Activated naive CD8-positive, alpha-beta T cell treated with anti-CD3 and anti-CD28 coated beads for 36 hours (primary cell): ENCODE results near the gene TAF5. TPM values are rescaled to one million over a fixed set of nuclear protein-coding genes. Genes with fewer than 3 reads are reported as not detected.
"Not testable (repeated sequence)": the region's sequence is repeated elsewhere in the genome, so short reads cannot be mapped to it uniquely, and the experiment has no call there.

Experiments
- DNase-seq: peaks from one replicate; pipeline ENCODE4 v3.0.0; 2021
- H3K27ac Mint-ChIP-seq: one replicate; pipeline ENCODE4 v1.8.0; 2022; ENCODE audit warnings: mild to moderate bottlenecking, moderate library complexity, mixed read lengths
- H3K27me3 Mint-ChIP-seq: one replicate; pipeline ENCODE4 v1.8.0; 2022; ENCODE audit warnings: mild to moderate bottlenecking, mixed read lengths
- H3K36me3 Mint-ChIP-seq: one replicate; pipeline ENCODE4 v1.8.0; 2021; ENCODE audit warnings: mild to moderate bottlenecking, mixed read lengths
- H3K4me1 Mint-ChIP-seq: one replicate; pipeline ENCODE4 v1.8.0; 2021; ENCODE audit warnings: mixed read lengths
- H3K4me3 Mint-ChIP-seq: one replicate; pipeline ENCODE4 v1.8.0; 2022; ENCODE audit warnings: mild to moderate bottlenecking, moderate library complexity, mixed read lengths
- H3K9me3 Mint-ChIP-seq: one replicate; pipeline ENCODE4 v1.8.0; 2022; ENCODE audit warnings: mixed read lengths
- total RNA-seq, 2 experiments: library from RNA; stranded (reverse); gene quantifications; one replicate each; pipeline ENCODE4 v1.2.3, GENCODE V29; 2021

Gene TAF5
- total RNA-seq, 2 experiments from 2014 or later: 11.1 to 11.6 TPM

GRCh38 chr10:103382769-103383168 is 15.0 kb downstream of the TAF5 start:
- no peak for DNase-seq
- Mint-ChIP-seq H3K27me3 (no peaks in the 10 kb centered on the region), H3K4me1 (no peaks in the 10 kb centered on the region), H3K36me3 (peaks cover 11% of the 10 kb centered on the region), H3K4me3 (no peak overlapping the region), H3K9me3 (no peaks in the 10 kb centered on the region), H3K27ac (no peak overlapping the region)

DNA sequence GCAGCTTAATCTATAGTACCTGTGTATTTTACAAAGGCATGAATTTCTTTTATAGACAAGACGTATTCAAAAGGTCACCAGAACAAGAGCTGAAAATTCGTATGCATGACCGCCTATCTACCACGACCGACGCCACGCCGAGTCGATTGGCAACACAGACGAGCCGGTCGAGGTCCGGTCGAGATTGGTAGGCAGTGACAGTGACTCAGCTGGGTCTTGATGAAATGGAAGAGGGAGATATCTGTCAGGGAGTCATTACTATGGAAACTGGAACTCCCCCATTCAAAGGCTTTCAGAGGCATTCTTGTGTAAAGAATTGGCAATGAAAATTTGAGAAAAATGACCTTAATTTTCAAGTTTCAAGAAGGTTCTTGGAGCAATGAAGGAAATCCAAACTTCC is 26.4 kb downstream of the TAF5 start:
- Mint-ChIP-seq H3K4me3 (peak overlapping the region; percentile 58), H3K4me1 (peaks cover 38% of the 10 kb centered on the region), H3K9me3 (no peaks in the 10 kb centered on the region), H3K36me3 (peaks cover 47% of the 10 kb centered on the region), H3K27ac (peak overlapping the region; percentile 38), H3K27me3 (no peaks in the 10 kb centered on the region)
- no peak for DNase-seq

DNA sequence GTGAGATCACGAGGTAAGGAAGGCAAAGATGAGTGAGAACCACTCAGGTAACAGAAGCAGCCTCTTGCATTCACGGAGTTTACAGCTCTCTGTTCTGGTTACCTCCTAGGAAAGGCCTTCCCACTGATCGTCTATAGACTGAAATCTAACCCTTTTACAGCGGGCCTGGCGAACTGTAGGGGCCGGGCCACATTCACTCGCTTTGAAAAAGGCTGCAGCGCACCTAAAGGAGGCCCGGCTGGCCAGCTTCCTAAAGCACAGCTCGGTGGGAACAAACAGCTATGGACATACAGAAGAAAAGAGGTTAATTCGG is 27.9 kb downstream of the TAF5 start:
- Mint-ChIP-seq H3K27me3 (no peaks in the 10 kb centered on the region), H3K4me1 (peaks cover 42% of the 10 kb centered on the region), H3K4me3 (peak overlapping the region; percentile 91), H3K36me3 (peaks cover 57% of the 10 kb centered on the region), H3K9me3 (no peaks in the 10 kb centered on the region), H3K27ac (peak overlapping the region; percentile 96)
- DNase-seq: peak; percentile 7

DNA sequence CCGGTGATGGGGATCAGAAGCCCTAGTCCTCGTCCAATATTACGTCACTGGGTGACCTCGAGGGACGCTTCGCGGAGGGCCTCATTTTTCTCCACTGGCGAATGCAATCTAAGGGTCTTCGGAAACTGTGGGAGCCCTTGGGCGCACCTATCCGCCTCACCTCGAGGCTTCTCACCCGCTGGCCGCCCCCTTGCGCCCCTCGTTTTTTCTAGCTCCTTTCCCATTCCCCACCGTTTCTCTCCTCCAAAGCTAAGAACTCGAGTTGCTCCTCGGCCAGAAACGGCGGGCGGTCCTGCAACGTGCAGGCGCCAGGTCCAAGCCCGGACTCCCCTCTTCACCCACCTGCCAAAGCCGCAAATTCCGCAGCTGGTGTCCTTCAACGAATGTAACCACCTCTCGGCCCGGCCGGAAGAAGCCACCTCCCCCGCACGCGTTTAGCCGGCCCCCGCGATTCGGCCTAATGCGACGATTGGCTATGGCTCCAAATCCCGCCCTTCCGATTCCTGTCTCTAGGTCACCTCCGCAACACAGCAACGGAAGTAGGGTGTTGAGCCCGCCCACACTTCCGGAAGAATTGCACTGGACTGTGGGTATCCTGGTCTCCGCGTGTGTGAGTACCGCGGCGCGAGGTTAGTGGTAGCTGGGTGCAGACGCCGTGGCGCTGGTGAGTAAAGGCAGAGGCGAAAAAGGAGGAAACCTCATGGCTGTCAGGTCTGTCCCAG is 28.5 kb downstream of the TAF5 start, which contains the start of the genes ATP5MK and PDCD11:
TSS of gene ATP5MK (minus strand) at position 409 of the 722 bp plus-strand sequence. CDS start 4,018 bp downstream, outside the sequence.
TSS of gene PDCD11 (plus strand) at position 560 of the 722 bp plus-strand sequence. CDS start 1,801 bp downstream, outside the sequence.
- Mint-ChIP-seq H3K36me3 (peaks cover 59% of the 10 kb centered on the region), H3K9me3 (no peaks in the 10 kb centered on the region), H3K27me3 (no peaks in the 10 kb centered on the region), H3K27ac (peak within 1 kb of the TSS; percentile 96), H3K4me1 (peaks cover 42% of the 10 kb centered on the region), H3K4me3 (peak within 1 kb of the TSS; percentile 91)
- DNase-seq: peak; percentile 95

DNA sequence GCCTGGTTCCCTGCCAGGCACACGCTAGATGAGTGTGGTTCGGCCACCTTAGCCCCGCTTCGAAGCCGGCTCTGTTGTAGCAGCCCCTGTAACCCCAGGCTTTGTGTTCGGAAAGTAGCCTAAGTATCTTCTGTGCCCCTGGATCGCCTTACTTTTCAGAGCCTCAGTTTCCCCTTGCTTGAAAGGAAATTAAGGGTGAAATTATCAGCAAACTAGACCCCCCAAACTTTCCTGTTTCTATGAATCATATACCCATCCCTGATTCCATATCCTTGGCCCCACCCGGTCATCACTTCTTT is 29.0 kb downstream of the TAF5 start:
- H3K36me3 Mint-ChIP-seq: peaks cover 59% of the 10 kb centered on the region
- H3K27me3 Mint-ChIP-seq: no peaks in the 10 kb centered on the region
- DNase-seq: no peak
- H3K27ac Mint-ChIP-seq: peak overlapping the region; percentile 96
- no peaks in the 10 kb centered on the region for H3K9me3 Mint-ChIP-seq
- peaks cover 42% of the 10 kb centered on the region for H3K4me1 Mint-ChIP-seq
- peak overlapping the region; percentile 91 for H3K4me3 Mint-ChIP-seq

DNA sequence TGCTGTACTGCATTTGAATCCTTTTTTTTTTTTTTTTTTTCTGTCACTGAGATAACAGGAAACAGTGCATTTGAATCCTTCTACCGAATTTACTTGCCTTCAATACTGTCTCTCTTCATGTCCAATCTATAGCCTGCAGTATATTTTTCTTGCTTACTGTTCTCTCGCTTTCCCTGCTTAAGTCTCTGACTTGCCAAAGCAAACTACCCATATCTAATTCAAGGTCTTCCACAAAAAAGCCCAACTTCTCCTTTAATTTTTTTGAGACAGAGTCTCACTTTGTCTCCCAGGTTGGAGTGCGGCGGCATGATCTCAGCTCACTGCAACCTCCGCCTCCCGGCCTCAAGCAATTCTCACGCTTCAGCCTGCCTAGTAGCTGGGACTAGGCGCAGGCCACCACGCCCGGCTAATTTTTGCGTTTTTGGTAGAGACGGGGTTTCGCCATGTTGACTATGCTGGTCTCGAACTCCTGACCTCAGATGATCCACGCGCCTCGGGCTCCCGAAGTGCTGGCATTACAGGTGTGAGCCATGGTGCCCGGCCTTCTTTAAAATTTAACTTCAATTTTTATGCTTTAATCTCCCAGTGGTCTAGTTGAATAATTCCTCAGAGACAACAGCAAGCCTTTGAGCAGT is 29.5 kb downstream of the TAF5 start:
- Mint-ChIP-seq H3K36me3 (peaks cover 59% of the 10 kb centered on the region), H3K9me3 (no peaks in the 10 kb centered on the region), H3K27me3 (no peaks in the 10 kb centered on the region), H3K4me3 (peak overlapping the region; percentile 91), H3K27ac (peak overlapping the region; percentile 96), H3K4me1 (peaks cover 42% of the 10 kb centered on the region)
- DNase-seq: no peak

DNA sequence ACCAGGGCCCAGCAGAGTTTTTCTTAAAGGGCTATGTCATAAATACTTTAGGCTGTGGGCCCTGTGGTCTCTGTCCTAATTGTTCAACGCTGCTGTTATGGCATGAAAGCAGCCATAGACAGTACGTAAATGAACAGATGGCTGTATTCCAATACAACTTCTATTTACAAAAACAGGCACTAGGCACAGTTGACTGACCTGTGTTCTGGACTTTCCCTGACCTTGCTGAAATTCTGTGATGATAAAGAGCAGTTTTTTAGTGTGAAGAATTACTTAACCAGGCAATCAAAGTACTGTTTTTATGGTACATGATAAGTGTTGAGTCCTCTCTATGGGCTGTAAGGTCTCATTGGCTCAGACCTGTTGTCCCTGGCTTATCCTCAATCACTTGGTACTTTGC is 45.8 kb downstream of the TAF5 start:
- Mint-ChIP-seq H3K4me1 (peaks cover 3% of the 10 kb centered on the region), H3K4me3 (no peak overlapping the region), H3K27ac (no peak overlapping the region), H3K9me3 (no peaks in the 10 kb centered on the region), H3K27me3 (no peaks in the 10 kb centered on the region), H3K36me3 (peaks cover 56% of the 10 kb centered on the region)
- DNase-seq: no peak

- H3K36me3 Mint-ChIP-seq: peaks cover 59% of the 10 kb centered on the region
- H3K9me3 Mint-ChIP-seq: no peaks in the 10 kb centered on the region
- DNase-seq: no peak
- H3K4me3 Mint-ChIP-seq: no peak overlapping the region
- H3K27me3 Mint-ChIP-seq: no peaks in the 10 kb centered on the region
- H3K4me1 Mint-ChIP-seq: peaks cover 1% of the 10 kb centered on the region
- no peak overlapping the region for H3K27ac Mint-ChIP-seq
These were observed 47.8 kb downstream of the TAF5 start for GRCh38 chr10:103415581-103415980.

GRCh38 chr10:103416436-103417147 is 48.8 kb downstream of the TAF5 start:
- Mint-ChIP-seq H3K4me1 (no peaks in the 10 kb centered on the region), H3K4me3 (no peak overlapping the region), H3K36me3 (peaks cover 63% of the 10 kb centered on the region), H3K9me3 (no peaks in the 10 kb centered on the region), H3K27ac (no peak overlapping the region), H3K27me3 (no peaks in the 10 kb centered on the region)
- peak; percentile 10 for DNase-seq

GRCh38 chr10:103417148-103417469 is 49.3 kb downstream of the TAF5 start:
- not testable (repeated sequence) for H3K4me1 Mint-ChIP-seq, H3K9me3 Mint-ChIP-seq, H3K4me3 Mint-ChIP-seq, H3K27ac Mint-ChIP-seq, H3K27me3 Mint-ChIP-seq, DNase-seq
- peaks cover 63% of the 10 kb centered on the region for H3K36me3 Mint-ChIP-seq

- no peaks in the 10 kb centered on the region for H3K4me1 Mint-ChIP-seq
- no peaks in the 10 kb centered on the region for H3K9me3 Mint-ChIP-seq
- H3K27ac Mint-ChIP-seq: no peak overlapping the region
- no peak overlapping the region for H3K4me3 Mint-ChIP-seq
- DNase-seq: no peak
- no peaks in the 10 kb centered on the region for H3K27me3 Mint-ChIP-seq
- H3K36me3 Mint-ChIP-seq: peaks cover 63% of the 10 kb centered on the region
These were observed 49.8 kb downstream of the TAF5 start for GRCh38 chr10:103417601-103418000.

DNA sequence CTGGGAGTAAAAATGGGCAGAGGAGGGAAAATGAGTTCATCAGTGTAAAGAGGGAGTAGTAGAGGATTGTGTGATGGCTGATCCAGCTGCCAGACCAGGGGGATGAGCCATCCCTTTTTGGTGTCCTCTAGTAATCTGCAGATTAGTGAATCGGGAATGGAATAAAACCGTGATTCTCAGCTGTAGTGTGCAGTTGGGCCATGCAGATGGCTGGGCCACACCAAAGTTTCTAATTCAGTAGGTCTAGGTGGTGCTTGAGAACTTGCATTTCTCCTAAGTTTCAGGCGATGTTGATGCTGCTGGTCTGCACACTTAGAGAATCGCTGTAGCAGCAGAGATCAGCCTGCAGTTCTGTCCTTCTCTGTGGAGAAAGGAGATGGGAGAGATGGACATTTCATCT is 51.3 kb downstream of the TAF5 start:
- H3K4me3 Mint-ChIP-seq: no peak overlapping the region
- H3K9me3 Mint-ChIP-seq: no peaks in the 10 kb centered on the region
- H3K4me1 Mint-ChIP-seq: no peaks in the 10 kb centered on the region
- H3K36me3 Mint-ChIP-seq: peaks cover 61% of the 10 kb centered on the region
- DNase-seq: no peak
- no peak overlapping the region for H3K27ac Mint-ChIP-seq
- no peaks in the 10 kb centered on the region for H3K27me3 Mint-ChIP-seq

DNA sequence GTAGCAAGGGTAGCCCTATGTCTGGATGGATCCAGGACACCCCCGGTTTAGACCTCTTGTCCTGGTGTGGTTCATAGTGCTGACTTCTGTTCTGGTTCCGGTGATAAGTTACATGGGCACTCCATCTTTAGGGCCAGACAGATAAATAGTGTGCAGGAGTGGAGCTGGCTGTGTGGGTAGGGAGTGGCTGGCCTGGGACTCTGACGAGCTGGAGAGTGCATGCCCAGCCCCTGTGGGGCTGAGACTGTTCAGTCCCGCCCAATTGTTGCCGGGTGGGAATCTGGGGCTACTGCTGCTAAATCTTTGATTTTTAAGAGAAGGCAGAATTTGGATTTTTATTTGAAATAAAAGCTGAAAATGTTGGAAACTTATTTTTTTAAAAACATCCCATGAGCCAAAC is 56.0 kb downstream of the TAF5 start:
- Mint-ChIP-seq H3K4me3 (no peak overlapping the region), H3K27ac (no peak overlapping the region), H3K9me3 (no peaks in the 10 kb centered on the region), H3K4me1 (peaks cover 19% of the 10 kb centered on the region), H3K36me3 (peaks cover 46% of the 10 kb centered on the region), H3K27me3 (no peaks in the 10 kb centered on the region)
- no peak for DNase-seq

- no peaks in the 10 kb centered on the region for H3K27me3 Mint-ChIP-seq
- no peak overlapping the region for H3K4me3 Mint-ChIP-seq
These were observed 60.1 kb downstream of the TAF5 start for GRCh38 chr10:103427866-103428265.

DNA sequence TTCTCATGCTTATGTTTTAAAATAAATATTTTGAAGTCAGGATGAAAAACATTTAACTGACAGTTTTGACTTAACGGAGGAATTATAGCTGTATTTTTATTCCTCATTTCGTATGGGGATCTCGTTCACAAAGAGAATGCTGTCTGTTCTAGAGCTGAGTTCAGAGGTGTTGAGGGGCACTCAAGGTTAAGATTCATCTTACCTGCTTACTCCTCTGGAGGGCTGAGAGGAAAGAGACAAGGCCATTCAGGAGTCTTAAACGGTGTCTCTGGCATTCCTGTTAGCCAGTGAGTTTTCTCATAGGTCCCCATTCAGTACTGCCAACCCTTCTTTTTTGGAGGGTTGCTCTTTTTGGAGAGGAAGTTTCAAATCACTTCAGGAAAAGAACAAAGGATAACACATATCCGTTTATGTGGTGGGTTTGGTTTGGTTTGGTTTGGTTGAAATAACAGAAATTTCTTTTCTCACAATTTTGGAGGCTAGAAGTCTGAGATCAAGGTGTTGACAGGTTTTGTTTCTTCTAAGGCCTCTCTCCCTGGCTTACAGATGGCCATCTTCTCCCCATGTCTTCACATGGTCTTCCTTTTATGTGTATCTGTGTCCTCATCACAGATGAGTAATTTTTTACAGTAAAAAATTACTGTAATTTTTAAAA is 61.3 kb downstream of the TAF5 start:
- Mint-ChIP-seq H3K36me3 (peaks cover 50% of the 10 kb centered on the region), H3K4me1 (peaks cover 32% of the 10 kb centered on the region), H3K27me3 (no peaks in the 10 kb centered on the region), H3K4me3 (no peak overlapping the region), H3K27ac (no peak overlapping the region), H3K9me3 (no peaks in the 10 kb centered on the region)
- no peak for DNase-seq

More at GRCh38 chr10:103427866-103428265, 60.1 kb downstream of the TAF5 start:
- no peak for DNase-seq
- Mint-ChIP-seq H3K4me1 (peaks cover 32% of the 10 kb centered on the region), H3K27ac (no peak overlapping the region), H3K9me3 (no peaks in the 10 kb centered on the region), H3K36me3 (peaks cover 53% of the 10 kb centered on the region)
